ENCODE results near the gene TMIGD2.
"Not testable (repeated sequence)": the region's sequence is repeated elsewhere in the genome, so short reads cannot be mapped to it uniquely, and the experiment has no call there.

GRCh38 chr19:4245938-4246337, 56.3 kb downstream of the TMIGD2 start:
- not testable (repeated sequence) for TF ChIP-seq NFRKB (IDR thresholded peaks at IDR 0.05); BHLHE40 (IDR thresholded peaks at IDR 0.05; ENCODE audit: borderline replicate concordance); L3MBTL2 (conservative IDR thresholded peaks at IDR 0.05)
